Urothelium cell line (cell line): ENCODE results near the gene KCNJ4.
"Not testable (repeated sequence)": the region's sequence is repeated elsewhere in the genome, so short reads cannot be mapped to it uniquely, and the experiment has no call there.

Experiments
- DNase-seq: peaks from one replicate; pipeline ENCODE4 v3.0.0; 2011; ENCODE audit warnings: low spot score, mixed read lengths
- FAIRE-seq: peaks from 2 replicates; lab custom pipeline; 2011; peaks lifted over from hg19 to GRCh38; lab: Jason Lieb, UNC

The KCNJ4 gene

DNA sequence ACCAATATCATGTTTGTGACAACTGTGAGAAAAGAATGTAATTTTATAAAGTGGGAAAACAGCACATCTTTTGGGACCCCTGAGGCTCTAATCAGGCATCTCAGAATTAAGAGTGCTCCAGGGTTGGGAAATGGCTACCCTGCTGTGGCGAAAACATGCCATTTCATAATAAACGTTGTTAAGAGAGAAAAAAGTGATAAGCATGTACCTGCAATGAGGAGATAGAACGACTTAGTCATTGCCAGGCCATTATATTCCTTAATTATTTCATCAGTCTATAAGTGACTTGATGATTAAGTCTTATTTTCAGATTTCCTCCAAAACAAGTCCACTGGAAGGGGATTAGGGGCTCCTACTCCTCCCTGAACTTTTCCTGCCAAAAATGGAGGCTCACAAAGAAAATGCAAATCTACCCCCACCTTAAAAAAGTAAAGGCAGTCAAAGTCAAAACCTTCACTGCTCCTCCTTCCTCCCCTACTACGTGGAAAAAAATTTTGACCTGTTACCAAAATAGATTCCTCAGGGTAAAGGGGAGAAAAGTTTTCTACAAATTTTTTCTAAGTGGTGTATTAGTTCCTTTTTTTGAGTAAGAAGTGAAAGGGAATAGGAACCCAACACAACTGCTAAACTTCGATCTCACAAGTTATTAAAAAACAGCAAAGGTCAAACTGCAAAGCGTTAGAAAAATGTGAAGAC lies 59.9 kb downstream of the KCNJ4 start:
- FAIRE-seq, DNase-seq: not testable (repeated sequence)

DNA sequence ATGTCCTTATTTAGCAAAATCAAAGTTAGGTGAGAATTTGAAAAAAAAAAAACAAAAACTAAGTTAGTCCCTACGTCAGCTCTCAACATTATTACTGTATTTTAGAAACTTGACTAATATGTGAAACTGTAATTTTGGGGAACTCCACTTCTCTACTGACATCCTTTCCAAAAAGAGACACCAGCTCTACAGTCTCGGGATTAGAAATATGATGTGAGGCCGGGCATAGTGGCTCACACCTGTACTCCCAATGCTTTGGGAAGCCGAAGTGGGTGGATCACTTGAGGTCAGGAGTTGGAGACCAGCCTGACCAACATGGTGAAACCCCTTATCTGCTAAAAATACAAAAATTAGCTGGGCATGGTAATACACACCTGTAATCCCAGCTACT lies 65.6 kb downstream of the KCNJ4 start:
- DNase-seq, FAIRE-seq: not testable (repeated sequence)

DNA sequence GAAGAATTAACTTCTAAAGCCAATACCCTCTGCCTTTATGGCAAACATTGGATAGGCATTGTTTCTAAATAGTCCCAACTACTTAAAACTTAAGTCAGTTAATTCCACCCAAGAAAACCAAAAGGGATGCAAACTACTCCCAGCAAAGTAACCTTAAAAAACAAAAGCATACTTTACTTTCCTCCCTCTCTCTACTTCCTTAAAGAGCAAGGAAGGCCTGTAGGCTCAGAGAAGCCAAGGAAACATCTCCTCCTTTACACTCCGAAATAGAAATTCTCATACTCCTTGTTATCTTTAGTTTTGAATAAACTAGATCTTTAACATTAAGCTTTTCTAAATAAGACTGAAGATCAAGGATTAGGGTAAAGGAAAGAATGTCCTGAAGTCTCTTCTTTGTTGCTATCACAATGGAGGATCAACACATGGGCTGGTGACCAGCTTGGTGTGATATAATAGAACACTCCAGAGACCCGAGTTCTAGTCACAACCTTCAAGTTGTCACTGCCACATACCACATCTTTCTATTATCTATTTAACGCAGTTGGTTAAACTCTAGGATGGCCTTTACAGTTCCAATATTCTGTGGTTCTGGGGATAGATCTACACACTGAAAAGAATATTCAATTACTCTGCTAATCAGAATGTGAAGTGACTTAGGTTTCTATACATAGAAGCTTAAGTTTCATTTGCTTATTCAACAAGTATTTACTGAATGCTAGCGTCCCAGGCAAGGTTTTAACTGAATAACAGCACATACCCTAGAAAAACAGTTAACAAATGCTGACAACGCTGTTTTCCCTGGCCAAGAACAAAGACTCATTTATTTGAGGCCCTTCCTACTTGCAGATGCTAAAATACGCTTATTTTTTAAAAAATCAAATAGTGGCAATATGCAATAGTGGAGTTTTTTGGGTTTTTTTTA lies 66.2 kb downstream of the KCNJ4 start:
- FAIRE-seq: not testable (repeated sequence)

DNA sequence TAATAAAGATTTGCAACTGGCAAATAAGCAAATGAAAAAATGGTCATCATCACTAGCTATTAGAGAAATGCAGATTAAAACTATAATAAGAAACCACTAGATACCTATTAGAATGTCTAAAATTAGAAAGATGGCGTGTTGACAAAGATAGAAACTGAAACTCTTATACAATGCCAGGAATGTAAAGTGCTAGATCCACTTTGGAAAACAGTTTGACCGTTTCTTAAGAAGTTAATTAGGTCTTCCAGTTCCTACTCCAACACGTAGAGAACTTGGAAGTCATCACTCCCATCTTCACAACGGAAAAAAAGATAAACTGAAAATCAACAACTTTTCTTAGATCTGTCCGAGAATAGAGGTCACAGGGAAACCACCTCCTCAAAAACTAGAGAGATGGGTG lies 68.1 kb downstream of the KCNJ4 start:
- not testable (repeated sequence) for DNase-seq, FAIRE-seq

More for the DNA sequence above, 66.2 kb downstream of the KCNJ4 start:
- not testable (repeated sequence) for DNase-seq

DNA sequence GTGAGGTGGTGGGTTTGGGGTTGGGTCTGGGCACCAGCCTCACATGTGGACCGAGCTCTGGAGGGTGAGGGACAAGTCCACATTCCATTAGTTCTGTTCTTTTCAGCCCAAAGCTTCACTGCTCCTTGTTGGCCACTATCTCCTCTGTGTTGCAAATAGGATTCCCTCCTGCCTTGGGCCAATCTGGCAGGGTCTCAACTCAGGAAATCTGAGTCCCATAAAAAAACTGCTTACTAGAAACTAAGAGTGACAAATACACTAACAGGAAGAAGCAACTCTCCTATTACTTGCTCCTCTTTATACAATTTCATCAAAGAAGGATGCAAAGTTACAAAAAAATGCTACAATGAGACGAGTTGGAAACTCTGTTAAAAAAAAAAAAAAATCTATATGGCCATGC lies 71.6 kb downstream of the KCNJ4 start:
- FAIRE-seq (no peak), DNase-seq (no peak)

DNA sequence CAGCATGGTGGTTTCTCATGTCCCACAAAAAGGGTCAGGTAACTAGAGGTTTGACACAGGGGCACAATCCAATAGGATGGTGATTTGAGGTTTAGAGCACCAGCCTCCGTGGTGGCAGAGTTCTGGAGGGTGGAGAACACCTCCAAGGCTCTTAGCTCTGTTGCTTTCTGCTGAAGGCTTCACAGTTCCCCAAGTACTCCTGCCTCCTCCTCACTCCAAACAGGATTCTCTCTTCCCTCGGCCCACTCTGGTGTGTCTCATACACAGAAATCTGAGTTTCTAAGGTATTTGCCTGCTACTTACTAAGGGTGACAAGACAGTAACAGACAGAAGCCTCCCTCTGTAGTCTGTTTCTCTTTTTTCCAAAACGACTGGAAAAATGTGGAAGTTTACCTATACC lies 73.6 kb downstream of the KCNJ4 start:
- DNase-seq, FAIRE-seq: not testable (repeated sequence)
